B cell (primary cell): ENCODE results near the gene CXCL6. TPM values are rescaled to one million over a fixed set of nuclear protein-coding genes. Genes with fewer than 3 reads are reported as not detected.

Experiments used
- ATAC-seq: fragments of 200-7000 bp; cut with Tn5 transposase; one replicate; pipeline ENCODE4 v1.10.0; 2021; ENCODE audit warnings: low read depth, mild to moderate bottlenecking, moderate number of reproducible peaks, moderate library complexity
- CTCF ChIA-PET: fragments of 350-600 bp; sonication (Branson Sonifier 250); formaldehyde crosslinking; loops from one replicate; lab custom pipeline; 2021; ENCODE audit warnings: antibody characterized with exemption, inconsistent platforms; lab: Charles Lee
- POLR2A ChIA-PET: fragments of 350-600 bp; sonication (Branson Sonifier 250); formaldehyde crosslinking; loops from one replicate; lab custom pipeline; 2021; ENCODE audit warnings: antibody characterized with exemption; lab: Charles Lee
- DNase-seq: peaks from one replicate; pipeline ENCODE4 v3.0.0; 2013
- H2AFZ ChIP-seq: 2 replicates; pipeline ENCODE4 v1.6.1; 2012; ENCODE audit warnings: mild to moderate bottlenecking, low read depth, low read length; ENCODE audit not compliant: insufficient read depth, poor library complexity, severe bottlenecking
- H3K27ac ChIP-seq, 2 donors: 1 replicate in 1 of 2; 2 replicates in 1 of 2; pipeline ENCODE4 v1.5.1; 2012 to 2013; ENCODE audit warnings: low read length in 2 of 2, mild to moderate bottlenecking in 2 of 2, moderate library complexity in 1 of 2
- H3K27me3 ChIP-seq, 4 experiments: fragments of 200-600 bp in 1 of 4; sonication (generic) in 1 of 4; replicated peaks in 1 of 4; 1 replicate in 2 of 4; 2 replicates in 2 of 4; pipeline versions ENCODE4 v1.6.1 to v1.7.0; 2013 to 2016; ENCODE audit warnings: low read length in 3 of 4, mild to moderate bottlenecking in 2 of 4, mixed read lengths in 1 of 4, moderate library complexity in 1 of 4; ENCODE audit not compliant: insufficient read depth in 4 of 4, control insufficient read depth in 3 of 4; ENCODE audit errors: control extremely low read depth in 1 of 4
- H3K36me3 ChIP-seq, 2 experiments: replicated peaks in 1 of 2; 1 replicate in 1 of 2; 2 replicates in 1 of 2; pipeline versions ENCODE4 v1.6.1 to v1.7.1; 2013; ENCODE audit warnings: low read length in 1 of 2; ENCODE audit not compliant: insufficient read depth in 2 of 2, control insufficient read depth in 1 of 2; ENCODE audit errors: control extremely low read depth in 1 of 2, extremely low read depth in 1 of 2
- H3K4me1 ChIP-seq, 2 donors: fragments of 200-600 bp in 1 of 2; sonication (generic) in 1 of 2; 1 replicate in 1 of 2; 2 replicates in 1 of 2; pipeline versions ENCODE4 v1.5.1 to v1.6.1; 2013 to 2017; ENCODE audit warnings: low read length in 2 of 2; ENCODE audit not compliant: control insufficient read depth in 2 of 2, insufficient read depth in 2 of 2
- H3K4me2 ChIP-seq: replicated peaks from 2 replicates; pipeline ENCODE3; 2012; ENCODE audit warnings: mild to moderate bottlenecking, low read depth, low read length; ENCODE audit not compliant: poor library complexity, severe bottlenecking
- H3K4me3 ChIP-seq, 5 experiments: fragments of 200-600 bp in 1 of 5; sonication (generic) in 1 of 5; 1 replicate in 3 of 5; 2 replicates in 2 of 5; pipeline versions ENCODE4 v1.5.1 to v1.7.0; 2011 to 2016; ENCODE audit warnings: low read length in 4 of 5, mild to moderate bottlenecking in 4 of 5, low read depth in 2 of 5, control low read depth in 1 of 5, moderate library complexity in 1 of 5; ENCODE audit not compliant: insufficient read depth in 1 of 5; ENCODE audit errors: control extremely low read depth in 1 of 5, extremely low read depth in 1 of 5
- H3K79me2 ChIP-seq: fragments of 200-600 bp; sonication (generic); one replicate; pipeline ENCODE4 v1.6.0; 2016; ENCODE audit warnings: low read length; ENCODE audit not compliant: control insufficient read depth, insufficient read depth
- H3K9ac ChIP-seq: fragments of 200-600 bp; sonication (generic); 2 replicates; pipeline ENCODE4 v1.6.1; 2017; ENCODE audit warnings: mild to moderate bottlenecking, low read length, moderate library complexity
- H3K9me3 ChIP-seq, 3 donors: one replicate each; pipeline versions ENCODE4 v1.6.1 to v1.7.1; 2013; ENCODE audit warnings: low read length in 2 of 3; ENCODE audit not compliant: control insufficient read depth in 2 of 3, insufficient read depth in 1 of 3; ENCODE audit errors: control extremely low read depth in 1 of 3
- H4K20me1 ChIP-seq: 2 replicates; pipeline ENCODE4 v1.6.0; 2012; ENCODE audit warnings: mild to moderate bottlenecking, low read length; ENCODE audit not compliant: insufficient read depth, control insufficient read depth, poor library complexity, severe bottlenecking
- H3K27ac Mint-ChIP-seq: one replicate; pipeline ENCODE4 v1.8.0; 2021; ENCODE audit warnings: mixed read lengths
- H3K27me3 Mint-ChIP-seq: one replicate; pipeline ENCODE4 v1.8.0; 2021; ENCODE audit warnings: mixed read lengths
- H3K4me1 Mint-ChIP-seq: one replicate; pipeline ENCODE4 v1.8.0; 2021; ENCODE audit warnings: mixed read lengths
- H3K4me3 Mint-ChIP-seq: one replicate; pipeline ENCODE4 v1.8.0; 2021; ENCODE audit warnings: mixed read lengths
- H3K9me3 Mint-ChIP-seq: one replicate; pipeline ENCODE4 v1.8.0; 2022; ENCODE audit warnings: mixed read lengths; ENCODE audit not compliant: insufficient read depth
- EZH2 ChIP-seq: IDR thresholded peaks from 2 replicates; pipeline ENCODE4 v1.6.1; 2012; ENCODE audit warnings: borderline replicate concordance, low read depth, mild to moderate bottlenecking, moderate library complexity, low read length; ENCODE audit not compliant: insufficient read depth, poor library complexity, severe bottlenecking
- WGBS: methylation state at CpG from one replicate; pipeline ENCODE4 v1.1.5; 2013; ENCODE audit warnings: missing lambda C conversion rate; ENCODE audit not compliant: insufficient coverage; 5-methylcytosine and 5-hydroxymethylcytosine counted together
- intact Hi-C: fragments of 100-400 bp; cut with micrococcal nuclease; formaldehyde crosslinking; loops from one replicate; pipeline ENCODE4 v1.10.0; 2022
- polyA plus RNA-seq: library from polyadenylated mRNA; depleted of rRNA; stranded (reverse); fragments of >200 nt; gene quantifications from 2 replicates; pipeline ENCODE4 v1.2.3, GENCODE V29; 2012
- total RNA-seq, 2 donors: library from RNA; stranded (reverse); fragments of 120-200 nt in 1 of 2; gene quantifications; 1 replicate in 1 of 2; 2 replicates in 1 of 2; pipeline versions ENCODE4 v1.2.3 to v1.2.4, GENCODE V29; 2013 to 2022
- TF ChIP-seq, protein P1 (sequence below): fragments of 200-600 bp; IDR thresholded peaks from one replicate; pipeline ENCODE4 v1.8.0; 2022; ENCODE audit warnings: antibody characterized with exemption, mild to moderate bottlenecking

The CXCL6 gene
- total and polyA plus RNA-seq, 2 donors (not counting 1 experiment from before 2014, with no cell fraction given): not detected

DNA sequence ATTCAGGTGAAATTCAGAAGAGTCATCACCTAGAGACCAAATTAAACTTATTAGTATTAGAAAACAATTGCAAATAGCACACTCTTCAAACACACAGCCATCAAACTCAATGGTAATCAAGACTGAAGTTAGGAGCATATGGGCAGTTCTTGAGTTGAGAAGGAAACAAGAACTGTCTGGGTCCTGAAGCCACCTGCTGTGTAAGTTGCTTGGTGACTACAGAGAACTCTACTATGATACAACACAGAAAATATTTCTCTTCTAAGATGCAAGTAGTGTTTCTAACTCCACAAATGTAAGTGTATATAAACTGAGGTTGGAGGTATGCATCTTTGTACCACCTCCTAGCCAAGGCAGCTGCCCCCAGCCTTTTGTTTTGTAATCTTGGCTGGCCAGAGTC, 16.3 kb downstream of the CXCL6 start:
- Mint-ChIP-seq H3K27ac (no peak overlapping the region), H3K27me3 (peaks cover 29% of the 10 kb centered on the region), H3K4me1 (no peaks in the 10 kb centered on the region), H3K4me3 (no peak overlapping the region), H3K9me3 (no peaks in the 10 kb centered on the region)
- no peak overlapping the region for H3K4me2 ChIP-seq
- H3K36me3 ChIP-seq: no peaks in the 10 kb centered on the region
- CTCF ChIA-PET: no interaction called here
- intact Hi-C loops: no loop called here
- H3K4me1 ChIP-seq: no peaks in the 10 kb centered on the region
- H3K4me3 ChIP-seq: no peak overlapping the region
- H2AFZ ChIP-seq: no peak overlapping the region
- TF ChIP-seq, protein P1, sequence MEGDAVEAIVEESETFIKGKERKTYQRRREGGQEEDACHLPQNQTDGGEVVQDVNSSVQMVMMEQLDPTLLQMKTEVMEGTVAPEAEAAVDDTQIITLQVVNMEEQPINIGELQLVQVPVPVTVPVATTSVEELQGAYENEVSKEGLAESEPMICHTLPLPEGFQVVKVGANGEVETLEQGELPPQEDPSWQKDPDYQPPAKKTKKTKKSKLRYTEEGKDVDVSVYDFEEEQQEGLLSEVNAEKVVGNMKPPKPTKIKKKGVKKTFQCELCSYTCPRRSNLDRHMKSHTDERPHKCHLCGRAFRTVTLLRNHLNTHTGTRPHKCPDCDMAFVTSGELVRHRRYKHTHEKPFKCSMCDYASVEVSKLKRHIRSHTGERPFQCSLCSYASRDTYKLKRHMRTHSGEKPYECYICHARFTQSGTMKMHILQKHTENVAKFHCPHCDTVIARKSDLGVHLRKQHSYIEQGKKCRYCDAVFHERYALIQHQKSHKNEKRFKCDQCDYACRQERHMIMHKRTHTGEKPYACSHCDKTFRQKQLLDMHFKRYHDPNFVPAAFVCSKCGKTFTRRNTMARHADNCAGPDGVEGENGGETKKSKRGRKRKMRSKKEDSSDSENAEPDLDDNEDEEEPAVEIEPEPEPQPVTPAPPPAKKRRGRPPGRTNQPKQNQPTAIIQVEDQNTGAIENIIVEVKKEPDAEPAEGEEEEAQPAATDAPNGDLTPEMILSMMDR: no peak
- no peak for TF ChIP-seq EZH2
- no peak for ATAC-seq
- H3K27ac ChIP-seq: no peak overlapping the region
- POLR2A ChIA-PET: no interaction called here
- DNase-seq: no peak
- no peaks in the 10 kb centered on the region for H3K79me2 ChIP-seq
- H3K9me3 ChIP-seq: no peaks in the 10 kb centered on the region
- H3K27me3 ChIP-seq: no peaks in the 10 kb centered on the region
- no peaks in the 10 kb centered on the region for H4K20me1 ChIP-seq
- no peak overlapping the region for H3K9ac ChIP-seq

DNA sequence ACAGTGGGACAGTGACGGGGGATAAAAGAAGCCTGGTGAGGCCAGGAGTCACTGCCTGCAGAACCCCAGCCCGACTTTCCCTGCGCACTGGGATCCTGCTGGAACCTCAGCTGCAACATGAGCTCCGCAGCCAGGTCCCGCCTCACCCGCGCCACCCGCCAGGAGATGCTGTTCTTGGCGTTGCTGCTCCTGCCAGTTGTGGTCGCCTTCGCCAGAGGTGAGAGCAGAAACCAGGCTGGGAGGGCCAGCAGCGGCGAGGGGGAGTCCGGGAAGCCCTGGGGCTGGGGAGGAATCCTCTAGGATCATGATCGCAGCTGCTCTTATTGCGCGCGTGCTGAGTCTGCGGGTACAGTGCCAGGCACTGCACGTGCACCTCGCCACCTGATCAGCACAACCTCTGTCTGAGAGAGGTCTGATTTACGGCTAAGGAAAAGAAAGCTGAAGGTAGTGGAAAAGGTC, 16.8 kb downstream of the CXCL6 start, which contains the start of gene PF4V1:
TSS of gene PF4V1 (plus strand) at position 51 of the 459 bp plus-strand sequence. CDS start at position 118, 67 bp downstream.
- ATAC-seq: no peak
- intact Hi-C loops: no loop called here
- TF ChIP-seq EZH2: no peak
- TF ChIP-seq, protein P1: no peak
- no peaks in the 10 kb centered on the region for H3K36me3 ChIP-seq
- H4K20me1 ChIP-seq: no peaks in the 10 kb centered on the region
- no peaks in the 10 kb centered on the region for H3K9me3 Mint-ChIP-seq
- H3K27ac Mint-ChIP-seq: no peak within 1 kb of the TSS
- H3K27ac ChIP-seq: no peak within 1 kb of the TSS
- CTCF ChIA-PET: no interaction called here
- H3K9ac ChIP-seq: no peak within 1 kb of the TSS
- 38% methylated on average over 21 of the region's 22 CpGs for WGBS
- no peak within 1 kb of the TSS for H3K4me3 ChIP-seq
- H3K79me2 ChIP-seq: no peaks in the 10 kb centered on the region
- no peaks in the 10 kb centered on the region for H3K27me3 ChIP-seq
- DNase-seq: no peak
- no peaks in the 10 kb centered on the region for H3K9me3 ChIP-seq
- peaks cover 29% of the 10 kb centered on the region for H3K27me3 Mint-ChIP-seq
- H3K4me2 ChIP-seq: no peak within 1 kb of the TSS
- H3K4me3 Mint-ChIP-seq: no peak within 1 kb of the TSS
- H3K4me1 Mint-ChIP-seq: no peaks in the 10 kb centered on the region
- POLR2A ChIA-PET: no interaction called here
- no peak within 1 kb of the TSS for H2AFZ ChIP-seq
- no peaks in the 10 kb centered on the region for H3K4me1 ChIP-seq
